Memory B cell (primary cell): ENCODE results near the gene LAIR2.
A peak's percentile ranks its signal among the peaks of the same experiment; 100 is the strongest.
"Not testable (repeated sequence)": the region's sequence is repeated elsewhere in the genome, so short reads cannot be mapped to it uniquely, and the experiment has no call there.

Experiments
- ATAC-seq: fragments of 150-1000 bp; cut with Tn5 transposase; 2 replicates; pipeline ENCODE4 v1.10.0; 2021; ENCODE audit warnings: low read depth, mild to moderate bottlenecking, moderate library complexity
- DNase-seq, 2 donors: peaks; one replicate each; pipeline ENCODE4 v3.0.0; 2022; ENCODE audit warnings: low spot score in 2 of 2
- H3K27ac Mint-ChIP-seq: one replicate; pipeline ENCODE4 v1.8.0; 2022; ENCODE audit warnings: mild to moderate bottlenecking, moderate library complexity, mixed read lengths
- H3K27me3 Mint-ChIP-seq: one replicate; pipeline ENCODE4 v1.8.0; 2022; ENCODE audit warnings: mixed read lengths
- H3K36me3 Mint-ChIP-seq: one replicate; pipeline ENCODE4 v1.8.0; 2022; ENCODE audit warnings: mild to moderate bottlenecking, mixed read lengths
- H3K4me1 Mint-ChIP-seq: one replicate; pipeline ENCODE4 v1.8.0; 2022; ENCODE audit warnings: mixed read lengths
- H3K4me3 Mint-ChIP-seq: one replicate; pipeline ENCODE4 v1.8.0; 2022; ENCODE audit warnings: mild to moderate bottlenecking, moderate library complexity, mixed read lengths
- H3K9me3 Mint-ChIP-seq: one replicate; pipeline ENCODE4 v1.8.0; 2022; ENCODE audit warnings: mixed read lengths

LAIR2 gene

DNA sequence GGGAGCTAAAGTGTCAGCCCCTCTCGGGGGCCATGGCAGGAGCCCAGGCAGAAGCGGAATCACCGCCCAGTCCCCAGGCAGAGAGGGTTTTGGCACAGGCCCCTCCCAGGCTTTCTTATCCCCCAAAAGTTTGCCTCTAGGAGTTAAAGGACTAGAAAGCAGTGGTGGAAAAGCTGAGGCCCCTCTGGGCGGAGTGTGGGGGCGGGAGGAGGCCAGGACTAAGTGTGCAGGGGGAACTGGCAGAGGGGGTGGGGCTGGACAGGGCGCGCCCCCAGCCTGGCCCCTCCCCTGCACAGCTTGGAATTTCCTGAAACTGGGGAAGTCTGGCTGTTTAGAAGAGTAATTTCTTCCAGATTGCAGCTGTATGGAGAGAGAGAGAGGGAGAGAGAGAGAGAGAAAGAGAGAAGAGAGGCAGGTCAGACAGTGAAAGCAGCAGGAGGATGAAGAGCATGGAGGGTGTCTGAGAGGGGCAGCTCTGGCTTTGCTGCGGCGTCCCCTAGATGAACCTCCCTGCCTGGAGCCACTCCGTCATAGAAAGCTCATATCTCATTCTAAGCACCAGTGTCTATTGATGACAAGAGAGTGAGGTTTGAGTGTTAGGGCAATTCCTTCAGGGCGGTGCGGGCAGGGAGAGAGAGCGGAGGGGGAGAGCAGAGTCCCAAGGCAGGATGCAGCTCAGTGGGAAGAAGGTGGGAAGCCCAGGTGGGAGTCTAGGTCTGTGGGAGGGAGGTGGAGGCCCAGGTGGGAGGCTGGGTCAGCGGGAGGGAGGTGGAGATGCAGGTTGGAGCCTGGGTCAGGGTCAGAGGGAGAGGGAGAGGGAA lies 29.4 kb upstream of the LAIR2 start, which contains the start of gene CDC42EP5:
TSS of gene CDC42EP5 (minus strand) at position 226 of the 821 bp plus-strand sequence. CDS start 7,749 bp downstream, outside the sequence.
- Mint-ChIP-seq H3K36me3 (no peaks in the 10 kb centered on the region), H3K4me3 (no peak within 1 kb of the TSS), H3K27me3 (peaks cover 25% of the 10 kb centered on the region), H3K4me1 (peaks cover 19% of the 10 kb centered on the region), H3K27ac (no peak within 1 kb of the TSS), H3K9me3 (no peaks in the 10 kb centered on the region)
- ATAC-seq = peak; percentile 33
- no peak for DNase-seq

DNA sequence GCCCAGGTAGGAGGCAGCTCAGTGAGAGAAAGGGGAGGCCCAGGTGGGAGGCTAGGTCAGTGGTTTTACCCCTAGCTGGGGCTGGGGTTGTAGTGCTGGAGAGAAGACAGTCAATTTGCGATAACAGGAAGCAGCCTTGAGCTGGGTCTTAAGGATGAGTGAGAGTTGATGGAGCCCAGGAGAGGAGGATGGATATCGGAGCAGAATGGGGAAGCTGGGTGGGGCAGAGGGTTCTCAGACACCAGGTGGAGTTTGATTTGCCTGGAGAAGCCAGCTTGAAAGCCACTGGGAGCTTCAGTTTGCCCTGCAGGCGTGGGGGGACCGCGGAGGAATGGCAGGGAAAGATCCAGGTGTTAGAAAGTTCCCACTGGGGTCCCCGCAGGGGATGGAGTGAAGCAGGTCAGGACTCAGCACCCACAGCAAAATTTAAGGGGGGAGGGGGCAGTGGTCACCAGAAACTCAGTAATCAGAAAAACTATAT lies 28.7 kb upstream of the LAIR2 start:
- no peaks in the 10 kb centered on the region for H3K9me3 Mint-ChIP-seq
- H3K36me3 Mint-ChIP-seq = no peaks in the 10 kb centered on the region

DNA sequence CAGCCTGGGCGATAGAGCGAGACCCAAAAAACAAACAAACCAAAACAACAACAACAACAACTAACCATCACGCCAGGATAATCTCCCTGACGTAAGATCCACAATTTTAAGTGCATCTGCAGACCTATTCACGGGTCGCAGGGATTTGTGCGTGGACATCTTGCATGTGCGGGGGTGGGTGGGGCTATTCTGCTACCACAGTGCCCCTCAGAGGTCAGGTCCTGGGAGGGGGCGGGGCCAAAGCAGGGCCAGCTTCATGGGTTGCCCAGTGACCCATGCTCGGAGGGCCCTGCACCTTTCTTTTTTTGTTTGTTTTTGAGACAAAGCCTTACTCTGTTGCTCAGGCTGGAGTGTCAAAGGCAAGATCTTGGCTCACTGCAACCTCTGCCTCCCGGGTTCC lies 26.9 kb upstream of the LAIR2 start:
- peaks cover 11% of the 10 kb centered on the region for H3K4me1 Mint-ChIP-seq
- no peak overlapping the region for H3K4me3 Mint-ChIP-seq
- peaks cover 23% of the 10 kb centered on the region for H3K27me3 Mint-ChIP-seq
- no peak overlapping the region for H3K27ac Mint-ChIP-seq
- no peak for DNase-seq
- H3K36me3 Mint-ChIP-seq = no peaks in the 10 kb centered on the region
- no peak for ATAC-seq
- no peaks in the 10 kb centered on the region for H3K9me3 Mint-ChIP-seq

More for the DNA sequence above, 28.7 kb upstream of the LAIR2 start:
- ATAC-seq (no peak), DNase-seq (no peak)
- Mint-ChIP-seq H3K27me3 (peaks cover 26% of the 10 kb centered on the region), H3K4me3 (no peak overlapping the region), H3K4me1 (peaks cover 16% of the 10 kb centered on the region), H3K27ac (no peak overlapping the region)

DNA sequence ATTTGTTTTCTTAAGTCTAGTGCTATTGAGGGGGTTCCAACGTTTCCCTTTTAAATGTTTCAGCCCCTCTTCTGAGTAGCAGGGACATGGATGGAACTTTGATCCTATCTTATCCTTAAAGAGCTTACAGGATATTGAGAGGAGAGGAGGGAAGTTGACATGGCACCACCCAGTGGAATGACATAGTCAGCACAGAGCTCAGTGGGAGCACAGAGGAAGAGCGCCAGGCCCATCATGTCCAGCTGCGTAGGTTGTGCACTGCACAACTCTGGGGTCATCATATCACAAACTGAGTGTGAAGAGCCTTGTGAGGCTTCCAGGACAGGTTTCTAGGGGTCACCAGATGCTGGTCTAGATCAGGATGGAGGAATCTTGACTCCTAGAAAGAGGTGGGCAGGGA lies 25.0 kb upstream of the LAIR2 start:
- Mint-ChIP-seq H3K27ac (no peak overlapping the region), H3K4me3 (no peak overlapping the region), H3K4me1 (peaks cover 16% of the 10 kb centered on the region), H3K27me3 (peaks cover 21% of the 10 kb centered on the region), H3K9me3 (no peaks in the 10 kb centered on the region), H3K36me3 (no peaks in the 10 kb centered on the region)
- DNase-seq (no peak), ATAC-seq (no peak)

DNA sequence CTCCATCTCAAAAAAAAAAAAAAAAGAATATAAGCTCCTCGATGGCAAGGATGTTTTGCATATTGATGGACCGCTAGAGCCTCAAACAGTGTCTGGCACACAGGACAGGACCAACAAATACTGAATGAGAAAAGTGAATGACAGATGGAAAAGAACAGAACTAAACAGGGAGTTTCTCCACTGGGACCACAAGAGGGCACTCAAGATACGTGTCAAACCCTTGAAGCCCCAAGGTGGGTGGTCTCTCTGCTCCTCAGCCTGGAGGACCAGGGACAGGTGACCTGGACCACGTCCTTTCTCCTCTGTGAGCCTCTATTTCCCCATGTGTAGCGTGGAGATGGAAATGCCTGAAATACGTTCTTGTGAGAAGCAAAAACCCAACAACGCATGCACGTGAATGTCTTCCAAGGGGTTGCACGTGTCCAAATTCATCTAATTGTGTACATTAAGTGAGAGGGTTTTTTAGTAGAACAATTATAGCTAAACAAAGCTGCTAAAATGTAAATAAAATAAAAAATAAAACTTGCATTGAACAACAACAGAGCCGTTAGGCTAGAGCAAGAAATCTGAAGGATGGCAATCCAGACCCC lies 23.9 kb upstream of the LAIR2 start:
- ATAC-seq = peak; percentile 47
- Mint-ChIP-seq H3K36me3 (no peaks in the 10 kb centered on the region), H3K9me3 (no peaks in the 10 kb centered on the region), H3K4me1 (peaks cover 15% of the 10 kb centered on the region), H3K27me3 (peaks cover 18% of the 10 kb centered on the region), H3K4me3 (no peak overlapping the region), H3K27ac (no peak overlapping the region)
- no peak for DNase-seq

DNA sequence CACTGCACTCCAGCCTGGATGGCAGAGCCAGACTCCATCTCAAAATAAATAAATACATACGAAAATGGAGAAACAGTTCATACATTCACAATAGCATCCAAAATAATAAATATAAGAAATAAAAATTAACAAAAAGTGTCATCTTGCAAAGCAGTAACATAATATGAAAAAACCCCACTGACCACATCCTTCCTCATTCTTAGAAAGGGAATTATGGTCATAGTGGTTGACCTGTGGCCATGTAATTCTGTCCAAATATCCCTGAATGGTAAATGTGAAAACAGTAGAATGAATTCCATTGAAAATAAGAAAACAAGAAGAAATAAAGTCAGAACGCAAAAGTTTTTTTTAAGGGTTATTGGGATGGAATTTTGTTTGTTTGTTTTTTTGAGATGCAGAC lies 22.6 kb upstream of the LAIR2 start:
- peaks cover 15% of the 10 kb centered on the region for H3K4me1 Mint-ChIP-seq
- no peaks in the 10 kb centered on the region for H3K36me3 Mint-ChIP-seq
- no peak for ATAC-seq
- no peak overlapping the region for H3K27ac Mint-ChIP-seq
- H3K9me3 Mint-ChIP-seq = no peaks in the 10 kb centered on the region
- peaks cover 24% of the 10 kb centered on the region for H3K27me3 Mint-ChIP-seq
- no peak for DNase-seq
- no peak overlapping the region for H3K4me3 Mint-ChIP-seq

DNA sequence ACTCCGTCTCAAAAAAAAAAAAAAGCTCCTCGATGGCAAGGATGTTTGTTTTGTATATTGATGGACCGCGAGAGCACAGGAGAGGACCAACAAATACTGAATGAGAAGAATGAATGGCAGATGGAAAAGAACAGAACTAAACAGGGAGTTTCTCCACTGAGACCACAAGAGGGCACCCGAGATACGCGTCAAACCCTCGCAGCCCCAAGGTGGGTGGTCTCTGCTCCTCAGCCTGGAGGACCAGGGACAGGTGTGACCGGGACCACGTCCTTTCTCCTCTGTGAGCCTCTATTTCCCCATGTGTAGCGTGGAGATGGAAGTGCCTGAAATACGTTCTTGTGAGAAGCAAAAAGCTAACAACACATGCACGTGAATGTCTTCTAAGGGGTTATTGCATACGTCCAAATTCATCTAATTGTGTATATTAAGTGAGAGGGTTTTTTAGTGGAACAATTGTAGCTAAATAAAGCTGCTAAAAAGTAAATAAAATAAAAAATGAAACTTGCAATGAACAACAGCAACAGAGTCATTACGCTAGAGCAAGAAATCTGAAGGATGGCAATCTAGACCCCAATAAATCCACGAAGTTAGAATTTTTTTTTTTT lies 21.2 kb upstream of the LAIR2 start:
- ATAC-seq = peak; percentile 66
- H3K9me3 Mint-ChIP-seq = no peaks in the 10 kb centered on the region
- H3K36me3 Mint-ChIP-seq = no peaks in the 10 kb centered on the region
- H3K27me3 Mint-ChIP-seq = peaks cover 26% of the 10 kb centered on the region
- peaks cover 15% of the 10 kb centered on the region for H3K4me1 Mint-ChIP-seq
- H3K4me3 Mint-ChIP-seq = no peak overlapping the region
- DNase-seq = peak; percentile 48 to 69
- no peak overlapping the region for H3K27ac Mint-ChIP-seq

DNA sequence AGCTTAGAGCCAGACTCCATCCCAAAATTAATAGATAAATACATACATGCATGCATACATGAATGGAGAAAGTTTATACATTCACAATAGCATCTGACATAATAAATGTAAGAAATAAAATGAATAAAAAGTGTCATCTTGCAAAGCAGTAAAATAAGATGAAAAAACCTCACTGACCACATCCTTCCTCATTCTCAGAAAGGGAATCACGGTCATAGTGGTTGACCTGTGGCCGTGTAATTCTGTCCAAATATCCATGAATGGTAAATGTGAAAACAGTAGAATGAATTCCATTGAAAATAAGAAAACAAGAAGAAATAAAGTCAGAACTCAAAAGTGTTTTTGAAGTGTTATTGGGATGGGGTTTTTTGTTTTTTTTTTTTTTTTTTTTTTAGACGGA lies 19.7 kb upstream of the LAIR2 start:
- Mint-ChIP-seq H3K27ac (no peak overlapping the region), H3K27me3 (peaks cover 20% of the 10 kb centered on the region), H3K9me3 (no peaks in the 10 kb centered on the region), H3K4me3 (no peak overlapping the region), H3K36me3 (no peaks in the 10 kb centered on the region), H3K4me1 (peaks cover 15% of the 10 kb centered on the region)
- DNase-seq (no peak), ATAC-seq (peak; percentile 38)

DNA sequence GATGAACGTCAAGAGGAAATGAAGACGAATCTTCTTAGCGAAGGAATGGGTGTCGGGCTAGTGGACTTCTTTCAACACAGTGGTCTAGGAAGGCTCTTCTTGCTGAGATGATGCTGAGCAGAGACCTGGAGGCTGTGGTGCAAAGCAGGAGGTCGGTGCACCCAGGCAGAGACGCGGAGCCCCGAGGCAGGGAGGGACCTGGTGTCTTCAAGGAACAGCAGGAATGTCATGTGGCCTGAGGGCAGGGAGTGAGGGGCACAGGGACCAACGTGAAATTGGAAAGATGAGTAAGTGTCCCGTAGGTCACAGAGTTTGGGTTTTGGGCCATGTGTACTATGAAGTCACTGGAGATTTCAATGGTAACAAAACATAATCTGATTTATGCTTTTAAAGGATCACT lies 18.2 kb upstream of the LAIR2 start:
- no peak overlapping the region for H3K4me3 Mint-ChIP-seq
- no peak for DNase-seq
- H3K27ac Mint-ChIP-seq = no peak overlapping the region
- H3K27me3 Mint-ChIP-seq = peaks cover 18% of the 10 kb centered on the region
- no peaks in the 10 kb centered on the region for H3K9me3 Mint-ChIP-seq
- H3K4me1 Mint-ChIP-seq = peaks cover 15% of the 10 kb centered on the region
- ATAC-seq = no peak
- no peaks in the 10 kb centered on the region for H3K36me3 Mint-ChIP-seq

DNA sequence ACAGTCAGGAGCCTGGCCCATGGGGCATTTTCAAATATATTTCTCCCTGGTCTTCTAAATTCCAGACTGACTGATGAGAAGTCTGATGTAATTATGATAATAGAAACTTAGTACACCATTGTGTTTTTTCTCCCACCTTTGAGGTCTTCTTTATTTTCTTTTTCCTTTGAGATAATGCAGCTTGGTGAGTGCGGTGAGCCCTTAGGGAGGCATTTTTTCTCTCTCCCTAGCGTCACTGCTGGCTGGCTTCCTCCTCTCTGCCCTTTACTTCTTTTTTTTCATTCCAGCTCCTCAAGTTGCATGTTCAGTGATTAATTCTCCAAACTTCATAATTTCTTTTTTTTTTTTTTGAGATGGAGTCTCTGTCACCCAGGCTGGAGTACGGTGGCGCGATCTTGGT lies 16.8 kb upstream of the LAIR2 start:
- peaks cover 22% of the 10 kb centered on the region for H3K27me3 Mint-ChIP-seq

DNA sequence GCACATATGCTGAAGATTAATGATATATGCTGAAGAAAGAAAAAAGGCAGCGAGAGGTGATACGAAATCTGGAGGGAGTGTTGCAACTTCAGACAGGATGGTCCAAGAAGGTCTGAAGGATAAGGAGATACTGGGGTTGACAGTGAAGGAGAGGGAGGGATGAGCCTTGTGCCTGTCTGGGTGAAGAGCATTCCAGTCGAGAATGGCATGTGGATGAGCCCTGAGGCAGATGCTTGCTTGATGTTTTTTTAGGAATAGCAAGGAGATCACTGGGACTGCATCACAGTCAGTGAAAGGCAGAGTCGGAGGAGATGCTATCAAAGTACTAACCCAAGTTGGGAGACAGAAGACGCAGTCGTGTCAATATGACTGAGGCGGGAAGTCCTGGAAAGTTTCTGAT lies 13.3 kb upstream of the LAIR2 start:
- no peak for ATAC-seq
- H3K9me3 Mint-ChIP-seq = no peaks in the 10 kb centered on the region
- H3K27ac Mint-ChIP-seq = no peak overlapping the region
- no peaks in the 10 kb centered on the region for H3K36me3 Mint-ChIP-seq
- DNase-seq = no peak
- peaks cover 12% of the 10 kb centered on the region for H3K4me1 Mint-ChIP-seq
- no peak overlapping the region for H3K4me3 Mint-ChIP-seq
- H3K27me3 Mint-ChIP-seq = peaks cover 28% of the 10 kb centered on the region

More for the DNA sequence above, 16.8 kb upstream of the LAIR2 start:
- Mint-ChIP-seq H3K27ac (no peak overlapping the region), H3K9me3 (no peaks in the 10 kb centered on the region), H3K4me3 (no peak overlapping the region), H3K4me1 (peaks cover 19% of the 10 kb centered on the region), H3K36me3 (no peaks in the 10 kb centered on the region)
- no peak for ATAC-seq
- DNase-seq = no peak

DNA sequence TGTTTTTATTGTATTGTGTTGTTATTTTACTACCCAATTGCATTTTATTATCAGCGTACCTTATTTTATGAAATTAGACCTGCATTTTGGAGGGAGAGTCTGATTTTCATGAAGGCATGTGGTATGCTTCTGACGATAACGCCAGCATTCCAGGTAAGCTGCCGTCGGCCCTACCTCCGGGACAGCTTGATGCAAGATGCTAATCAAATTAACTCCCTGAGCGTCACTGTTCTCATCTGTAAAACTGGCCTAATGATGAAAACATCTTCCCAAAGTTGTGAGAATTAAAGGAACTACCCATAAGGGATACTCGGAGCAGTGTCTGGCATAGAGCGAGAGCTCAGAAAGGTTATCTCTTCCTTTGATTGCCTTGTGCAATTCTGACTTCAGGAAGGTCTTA lies 12.9 kb upstream of the LAIR2 start:
- DNase-seq (no peak), ATAC-seq (no peak)
- peaks cover 27% of the 10 kb centered on the region for H3K27me3 Mint-ChIP-seq
- H3K27ac Mint-ChIP-seq = no peak overlapping the region
- H3K9me3 Mint-ChIP-seq = no peaks in the 10 kb centered on the region
- peaks cover 12% of the 10 kb centered on the region for H3K4me1 Mint-ChIP-seq
- no peaks in the 10 kb centered on the region for H3K36me3 Mint-ChIP-seq
- H3K4me3 Mint-ChIP-seq = no peak overlapping the region

DNA sequence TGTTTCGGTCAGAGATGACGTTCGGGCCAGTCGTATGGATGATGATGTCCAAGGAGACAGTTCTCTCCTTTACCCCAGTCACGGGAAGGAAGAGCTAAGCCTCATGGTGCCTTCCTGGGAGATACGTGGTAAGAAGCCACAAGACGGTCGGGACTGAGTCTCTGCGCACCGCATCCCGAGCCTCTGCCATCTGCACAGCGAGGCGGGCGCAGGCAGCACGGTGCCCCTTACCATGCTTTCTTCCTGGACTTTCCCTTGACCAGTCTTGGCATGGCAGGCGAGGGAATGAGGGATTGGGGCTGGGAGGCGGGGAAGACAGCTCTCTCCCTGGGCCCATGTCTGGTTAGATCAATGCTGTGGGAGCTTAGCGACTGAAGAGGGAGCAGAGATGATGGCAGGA lies 10.1 kb upstream of the LAIR2 start:
- no peaks in the 10 kb centered on the region for H3K9me3 Mint-ChIP-seq
- ATAC-seq (no peak), DNase-seq (no peak)
- no peak overlapping the region for H3K27ac Mint-ChIP-seq
- H3K27me3 Mint-ChIP-seq = peaks cover 38% of the 10 kb centered on the region
- H3K4me1 Mint-ChIP-seq = peaks cover 12% of the 10 kb centered on the region
- no peaks in the 10 kb centered on the region for H3K36me3 Mint-ChIP-seq
- no peak overlapping the region for H3K4me3 Mint-ChIP-seq

DNA sequence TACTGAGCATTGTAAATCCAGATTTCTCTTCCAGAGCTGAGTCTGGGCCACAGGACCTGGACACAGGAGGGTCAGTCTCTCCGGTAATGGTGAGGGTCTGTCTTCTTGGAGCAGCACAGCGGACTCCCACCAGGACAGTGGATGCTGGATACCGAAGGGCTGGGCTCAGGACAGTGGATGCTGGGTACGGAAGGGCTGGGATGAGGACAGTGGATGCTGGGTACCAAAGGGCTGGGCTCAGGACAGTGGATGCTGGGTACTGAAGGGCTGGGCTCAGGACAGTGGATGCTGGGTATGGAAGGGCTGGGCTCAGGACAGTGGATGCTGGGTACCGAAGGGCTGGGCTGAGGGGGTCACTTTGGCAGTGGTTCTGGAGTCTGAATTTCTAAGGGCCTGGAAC lies 9.6 kb upstream of the LAIR2 start:
- not testable (repeated sequence) for H3K9me3 Mint-ChIP-seq, H3K27ac Mint-ChIP-seq, H3K36me3 Mint-ChIP-seq, DNase-seq, ATAC-seq, H3K4me3 Mint-ChIP-seq
- peaks cover 38% of the 10 kb centered on the region for H3K27me3 Mint-ChIP-seq
- H3K4me1 Mint-ChIP-seq = peaks cover 12% of the 10 kb centered on the region
